IPS-20b (cell line): ENCODE results near the gene PANX2.
"Not testable (repeated sequence)": the region's sequence is repeated elsewhere in the genome, so short reads cannot be mapped to it uniquely, and the experiment has no call there.

ENCODE experiments used
- H3K27ac ChIP-seq: one replicate; pipeline ENCODE4 v1.5.1; 2013; ENCODE audit warnings: low read length
- H3K27me3 ChIP-seq: 2 replicates; pipeline ENCODE4 v1.6.1; 2013; ENCODE audit warnings: mild to moderate bottlenecking, low read length, inconsistent platforms; ENCODE audit not compliant: insufficient read depth
- H3K36me3 ChIP-seq: 2 replicates; pipeline ENCODE4 v1.6.1; 2013; ENCODE audit warnings: low read depth, mild to moderate bottlenecking, inconsistent platforms, low read length, moderate library complexity; ENCODE audit not compliant: insufficient read depth
- H3K4me1 ChIP-seq: 2 replicates; pipeline ENCODE4 v1.6.1; 2013; ENCODE audit warnings: mild to moderate bottlenecking, control low read depth, inconsistent platforms, low read length, moderate library complexity; ENCODE audit not compliant: insufficient read depth
- H3K4me3 ChIP-seq: 2 replicates; pipeline ENCODE4 v1.5.1; 2013; ENCODE audit warnings: mild to moderate bottlenecking, low read length, inconsistent platforms
- H3K9ac ChIP-seq: 2 replicates; pipeline ENCODE4 v1.6.1; 2013; ENCODE audit warnings: low read depth, mild to moderate bottlenecking, inconsistent platforms, low read length, moderate library complexity
- H3K9me3 ChIP-seq: 2 replicates; pipeline ENCODE4 v1.6.1; 2013; ENCODE audit warnings: mild to moderate bottlenecking, low read depth, low read length, inconsistent platforms; ENCODE audit not compliant: insufficient read depth

Gene PANX2, protein sequence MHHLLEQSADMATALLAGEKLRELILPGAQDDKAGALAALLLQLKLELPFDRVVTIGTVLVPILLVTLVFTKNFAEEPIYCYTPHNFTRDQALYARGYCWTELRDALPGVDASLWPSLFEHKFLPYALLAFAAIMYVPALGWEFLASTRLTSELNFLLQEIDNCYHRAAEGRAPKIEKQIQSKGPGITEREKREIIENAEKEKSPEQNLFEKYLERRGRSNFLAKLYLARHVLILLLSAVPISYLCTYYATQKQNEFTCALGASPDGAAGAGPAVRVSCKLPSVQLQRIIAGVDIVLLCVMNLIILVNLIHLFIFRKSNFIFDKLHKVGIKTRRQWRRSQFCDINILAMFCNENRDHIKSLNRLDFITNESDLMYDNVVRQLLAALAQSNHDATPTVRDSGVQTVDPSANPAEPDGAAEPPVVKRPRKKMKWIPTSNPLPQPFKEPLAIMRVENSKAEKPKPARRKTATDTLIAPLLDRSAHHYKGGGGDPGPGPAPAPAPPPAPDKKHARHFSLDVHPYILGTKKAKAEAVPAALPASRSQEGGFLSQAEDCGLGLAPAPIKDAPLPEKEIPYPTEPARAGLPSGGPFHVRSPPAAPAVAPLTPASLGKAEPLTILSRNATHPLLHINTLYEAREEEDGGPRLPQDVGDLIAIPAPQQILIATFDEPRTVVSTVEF

DNA sequence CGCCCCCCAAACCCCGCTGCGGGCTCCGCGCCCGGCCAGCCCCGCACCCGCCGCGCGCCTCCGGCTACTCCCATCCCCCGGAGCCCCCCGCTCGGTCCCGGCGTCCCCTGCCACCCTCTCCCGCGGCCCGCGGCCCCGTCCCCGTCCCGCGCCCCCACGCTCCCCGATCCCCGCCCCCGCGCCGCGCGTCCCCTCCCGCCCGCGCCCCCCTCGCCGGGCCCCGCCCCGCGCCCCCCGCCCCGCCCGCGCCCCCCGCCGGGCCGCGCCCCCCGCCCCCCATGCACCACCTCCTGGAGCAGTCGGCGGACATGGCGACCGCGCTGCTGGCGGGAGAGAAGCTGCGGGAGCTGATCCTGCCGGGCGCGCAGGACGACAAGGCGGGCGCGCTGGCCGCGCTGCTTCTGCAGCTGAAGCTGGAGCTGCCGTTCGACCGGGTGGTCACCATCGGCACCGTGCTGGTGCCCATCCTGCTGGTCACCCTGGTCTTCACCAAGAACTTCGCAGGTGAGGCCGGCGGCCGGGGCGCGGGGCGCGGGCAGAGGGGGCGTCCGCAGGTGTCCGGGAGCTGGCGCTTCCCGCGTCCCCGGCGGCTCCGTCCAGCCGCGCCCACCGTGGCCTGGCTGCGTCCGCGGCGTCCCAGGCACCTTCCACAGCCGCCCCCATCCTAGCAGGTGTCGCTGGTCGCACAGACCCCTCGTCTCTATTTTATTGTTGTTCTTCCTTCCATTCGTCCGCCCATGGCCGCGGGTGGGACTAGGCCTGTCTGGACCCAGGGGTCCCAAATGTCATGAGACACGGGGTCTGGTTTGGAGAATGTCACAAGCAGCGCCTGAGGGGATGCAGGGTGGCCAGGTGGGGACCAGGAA is at the start of gene PANX2:
Gene PANX2, plus strand, starts transcription at position 279 of the 866 bp plus-strand sequence. Its CDS starts 0 bp downstream, at position 279.
- no peaks in the 10 kb centered on the region for H3K36me3 ChIP-seq
- no peak within 1 kb of the TSS for H3K27ac ChIP-seq
- H3K27me3 ChIP-seq: peaks cover 41% of the 10 kb centered on the region
- H3K4me3 ChIP-seq: peak within 1 kb of the TSS; percentile 67
- no peak within 1 kb of the TSS for H3K9ac ChIP-seq
- no peaks in the 10 kb centered on the region for H3K4me1 ChIP-seq
- H3K9me3 ChIP-seq: no peaks in the 10 kb centered on the region

DNA sequence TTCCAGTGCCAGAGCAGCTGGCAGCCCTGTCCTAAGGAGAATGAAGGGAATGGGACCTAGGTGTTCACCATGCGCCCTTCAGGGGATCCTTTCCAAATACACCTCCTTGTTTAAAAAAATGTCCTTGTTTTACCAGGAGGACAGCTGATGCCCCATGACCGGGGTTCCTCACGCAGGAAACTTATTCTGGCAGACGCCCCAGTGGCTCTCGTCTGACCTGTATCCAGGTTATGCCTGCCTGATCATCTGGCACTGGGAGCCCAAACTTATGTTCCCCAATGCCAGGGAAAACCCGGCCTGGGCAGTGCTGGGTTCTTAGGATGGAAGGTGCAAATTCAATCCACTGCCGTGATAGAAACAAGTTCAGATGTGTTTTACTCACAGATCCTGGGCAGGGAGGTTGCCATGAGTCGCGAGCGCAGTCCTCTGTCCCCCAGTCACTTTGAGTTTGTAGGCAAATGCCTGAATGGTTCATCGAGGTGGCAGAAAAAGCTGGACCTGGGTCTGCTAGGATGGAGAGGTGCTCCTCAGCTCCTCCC is 49.3 kb upstream of the PANX2 start:
- Histone ChIP-seq H3K4me1 (no peaks in the 10 kb centered on the region), H3K9ac (no peak overlapping the region), H3K36me3 (no peaks in the 10 kb centered on the region), H3K4me3 (no peak overlapping the region), H3K9me3 (no peaks in the 10 kb centered on the region), H3K27me3 (no peaks in the 10 kb centered on the region), H3K27ac (no peak overlapping the region)

DNA sequence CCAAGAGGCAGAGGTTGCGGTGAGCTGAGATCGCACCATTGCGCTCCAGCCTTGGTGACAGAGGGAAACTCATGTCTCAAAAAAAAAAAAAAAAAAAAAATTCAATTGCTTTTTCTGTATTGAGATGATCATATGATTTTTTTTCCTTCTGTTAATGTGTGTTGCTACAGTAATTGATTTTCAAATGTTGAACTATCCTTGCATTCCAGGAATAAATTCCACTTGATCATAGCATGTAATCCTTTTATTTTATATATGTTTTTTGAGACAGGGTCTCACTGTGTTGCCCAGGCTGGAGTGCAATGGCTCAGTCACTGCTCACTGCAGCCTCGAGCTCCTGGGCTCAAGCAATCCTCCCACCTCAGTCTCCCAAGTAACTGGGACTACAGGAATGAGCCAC is 47.4 kb upstream of the PANX2 start:
- no peak overlapping the region for H3K27ac ChIP-seq
- no peak overlapping the region for H3K4me3 ChIP-seq
- no peaks in the 10 kb centered on the region for H3K4me1 ChIP-seq
- no peak overlapping the region for H3K9ac ChIP-seq
- H3K27me3 ChIP-seq: no peaks in the 10 kb centered on the region; the same call in 1 of the 2 replicates
- no peaks in the 10 kb centered on the region for H3K9me3 ChIP-seq
- H3K36me3 ChIP-seq: no peaks in the 10 kb centered on the region

DNA sequence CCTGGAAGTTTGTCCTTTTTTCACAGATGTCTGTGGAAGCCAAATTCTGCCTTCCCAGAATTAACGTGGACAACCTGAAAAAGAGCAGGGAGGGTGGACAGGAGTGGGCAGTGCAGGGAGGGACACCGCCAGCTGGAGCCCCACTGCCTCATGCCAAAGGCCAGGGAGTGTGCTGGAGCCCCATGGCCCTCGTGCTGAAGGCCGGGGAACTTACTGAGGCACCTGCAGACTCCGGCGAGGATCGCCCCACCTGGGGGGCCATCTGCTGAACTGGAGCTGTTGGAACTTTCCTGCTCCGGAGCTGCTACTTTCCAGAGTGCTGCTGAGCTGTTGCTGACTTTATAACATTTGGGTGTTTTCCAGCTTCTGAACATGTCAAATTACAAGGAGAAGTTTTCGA is 45.5 kb upstream of the PANX2 start:
- H3K27ac ChIP-seq: no peak overlapping the region
- H3K27me3 ChIP-seq: no peaks in the 10 kb centered on the region; the same call in 1 of the 2 replicates
- H3K4me1 ChIP-seq: no peaks in the 10 kb centered on the region
- no peaks in the 10 kb centered on the region for H3K9me3 ChIP-seq
- no peak overlapping the region for H3K9ac ChIP-seq
- H3K36me3 ChIP-seq: no peaks in the 10 kb centered on the region
- H3K4me3 ChIP-seq: no peak overlapping the region

DNA sequence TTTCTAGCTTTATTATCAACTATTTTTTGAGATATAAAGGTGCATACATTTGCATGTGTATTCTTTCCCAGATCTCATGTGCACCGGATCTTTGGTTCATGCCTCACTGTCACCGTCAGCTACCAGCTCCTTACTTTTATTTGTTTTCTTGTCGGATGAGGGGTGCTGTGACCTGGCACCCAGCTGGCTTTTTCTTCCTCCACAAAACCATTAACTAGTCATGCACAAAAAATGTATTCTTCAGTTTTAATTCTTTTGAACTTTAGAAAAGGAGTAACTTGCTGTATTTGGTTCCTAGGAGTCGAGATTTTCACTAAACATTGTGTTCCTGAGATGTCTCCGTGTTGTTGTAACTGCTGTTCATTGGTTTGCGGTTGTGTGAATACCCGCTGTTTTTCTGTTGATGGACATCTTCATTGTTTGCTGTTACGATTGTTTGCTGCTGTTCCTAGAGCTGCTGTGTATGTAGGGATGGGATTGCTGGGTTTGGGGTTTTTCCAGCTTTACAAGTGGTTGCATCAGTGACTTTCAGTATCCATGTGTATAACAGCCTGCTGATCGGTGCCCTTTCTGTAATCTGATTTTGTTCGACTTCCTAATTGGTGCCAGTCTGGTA is 41.3 kb upstream of the PANX2 start:
- no peak overlapping the region for H3K9ac ChIP-seq
- no peaks in the 10 kb centered on the region; the same call in 1 of the 2 replicates for H3K27me3 ChIP-seq
- no peaks in the 10 kb centered on the region for H3K4me1 ChIP-seq
- H3K9me3 ChIP-seq: no peaks in the 10 kb centered on the region
- H3K36me3 ChIP-seq: no peaks in the 10 kb centered on the region
- H3K27ac ChIP-seq: no peak overlapping the region
- no peak overlapping the region for H3K4me3 ChIP-seq

DNA sequence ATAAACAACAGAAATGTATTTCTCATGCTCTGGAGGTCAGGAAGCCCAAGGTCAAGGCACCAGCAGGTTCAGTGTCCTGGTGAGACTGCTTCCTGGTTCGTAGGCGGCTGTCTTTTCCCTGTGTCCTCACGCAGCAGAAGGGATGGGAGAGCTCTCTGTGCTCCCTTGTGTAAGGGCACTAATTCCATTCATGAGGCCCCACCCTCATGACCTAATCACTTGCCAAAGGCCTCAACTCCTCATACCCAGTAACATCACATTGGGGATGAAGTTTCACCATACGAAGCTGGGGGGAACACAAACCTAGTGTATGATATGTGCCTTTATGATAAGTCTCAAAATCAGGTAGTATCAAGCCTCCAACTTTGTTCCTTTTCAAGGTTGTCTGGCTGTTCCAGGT is 38.6 kb upstream of the PANX2 start:
- no peaks in the 10 kb centered on the region; the same call in 1 of the 2 replicates for H3K27me3 ChIP-seq

DNA sequence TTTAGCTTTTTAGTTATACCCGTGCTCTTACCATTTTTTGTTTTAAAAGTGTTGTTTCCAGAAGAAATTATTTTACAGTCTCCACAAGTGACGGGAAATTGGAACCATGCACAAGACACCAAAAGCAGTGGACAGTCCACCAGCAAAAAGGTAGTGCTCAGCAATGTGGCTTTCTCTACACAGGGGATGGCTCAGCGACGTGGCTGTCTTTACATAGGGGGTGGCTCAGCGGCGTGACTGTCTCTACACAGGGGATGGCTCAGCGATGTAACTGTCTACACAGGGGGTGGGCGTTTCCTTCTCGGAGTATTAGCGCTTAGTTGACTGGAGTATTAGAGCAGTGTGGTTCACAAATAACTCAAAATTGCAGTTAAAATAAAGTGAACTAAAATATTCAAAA is 36.0 kb upstream of the PANX2 start:
- Histone ChIP-seq H3K4me3 (no peak overlapping the region), H3K36me3 (no peaks in the 10 kb centered on the region), H3K4me1 (no peaks in the 10 kb centered on the region), H3K9me3 (no peaks in the 10 kb centered on the region), H3K9ac (no peak overlapping the region), H3K27ac (no peak overlapping the region), H3K27me3 (no peaks in the 10 kb centered on the region)

More for the DNA sequence above, 38.6 kb upstream of the PANX2 start:
- Histone ChIP-seq H3K9me3 (no peaks in the 10 kb centered on the region), H3K27ac (no peak overlapping the region), H3K4me3 (no peak overlapping the region), H3K36me3 (no peaks in the 10 kb centered on the region), H3K4me1 (no peaks in the 10 kb centered on the region), H3K9ac (no peak overlapping the region)

DNA sequence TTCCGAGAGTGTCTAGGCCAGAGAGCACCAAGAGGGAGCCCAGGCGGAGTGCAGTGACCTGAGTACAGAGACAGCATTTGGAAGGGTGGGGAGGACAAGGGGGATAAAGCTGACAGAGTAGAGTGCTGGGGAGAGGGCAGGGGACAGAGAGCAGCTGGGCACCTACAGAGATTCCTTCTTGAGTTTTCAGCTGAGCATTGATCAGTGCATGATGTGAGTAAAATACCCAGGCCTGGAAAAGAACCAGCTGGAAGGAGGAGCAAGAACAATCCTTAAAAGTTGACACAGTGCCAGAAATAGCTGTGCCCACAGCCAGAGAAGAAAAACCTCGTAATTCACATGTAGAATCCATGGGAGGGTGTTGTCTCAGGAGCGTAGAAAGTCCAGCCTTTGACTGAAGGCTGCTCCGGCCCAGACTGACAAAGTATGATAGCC is 33.9 kb upstream of the PANX2 start:
- no peaks in the 10 kb centered on the region for H3K36me3 ChIP-seq
- no peak overlapping the region for H3K9ac ChIP-seq
- no peak overlapping the region for H3K27ac ChIP-seq
- no peaks in the 10 kb centered on the region for H3K27me3 ChIP-seq
- no peaks in the 10 kb centered on the region for H3K4me1 ChIP-seq
- H3K9me3 ChIP-seq: no peaks in the 10 kb centered on the region
- no peak overlapping the region for H3K4me3 ChIP-seq

DNA sequence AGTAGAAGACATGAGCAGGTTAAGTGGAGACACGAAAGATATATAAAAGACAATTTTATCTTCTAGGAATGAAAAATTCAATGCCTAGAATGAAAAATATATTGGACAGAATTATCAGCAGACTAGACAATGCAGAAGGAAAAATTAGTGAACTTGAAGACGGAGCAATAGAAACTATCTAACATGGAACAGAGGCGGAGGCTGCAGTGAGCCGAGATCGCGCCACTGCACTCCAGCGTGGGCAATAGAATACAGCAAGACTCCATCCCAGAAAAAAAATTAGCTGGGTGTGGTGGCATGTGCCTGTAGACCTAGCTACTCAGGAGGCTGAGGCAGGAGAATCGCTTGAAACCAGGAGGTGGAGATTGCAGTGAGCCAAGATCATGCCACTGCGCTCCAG is 33.3 kb upstream of the PANX2 start:
- not testable (repeated sequence) for H3K9ac ChIP-seq, H3K36me3 ChIP-seq, H3K9me3 ChIP-seq, H3K27ac ChIP-seq, H3K4me1 ChIP-seq, H3K27me3 ChIP-seq, H3K4me3 ChIP-seq

DNA sequence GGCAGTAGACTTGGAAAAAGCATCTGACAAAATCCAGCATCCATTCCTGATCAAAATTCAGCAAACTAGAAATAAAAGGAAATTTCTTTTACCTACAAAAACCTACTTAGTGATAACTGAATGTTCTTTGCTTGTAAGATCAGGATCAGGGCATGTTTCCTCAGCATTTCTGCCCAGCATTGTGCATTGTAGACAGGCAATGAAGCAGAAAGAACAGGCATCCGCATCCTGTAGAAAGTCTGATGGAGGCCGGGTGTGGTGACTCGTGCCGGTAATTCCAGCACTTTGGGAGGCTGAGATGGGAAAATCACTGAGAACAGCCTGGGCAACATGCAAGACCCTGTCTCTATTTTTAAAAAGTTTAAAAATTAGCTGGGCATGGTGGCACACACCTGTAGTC is 32.5 kb upstream of the PANX2 start:
- Histone ChIP-seq H3K4me1 (no peaks in the 10 kb centered on the region), H3K4me3 (no peak overlapping the region), H3K9me3 (no peaks in the 10 kb centered on the region), H3K9ac (no peak overlapping the region), H3K27me3 (no peaks in the 10 kb centered on the region), H3K27ac (no peak overlapping the region), H3K36me3 (no peaks in the 10 kb centered on the region)

DNA sequence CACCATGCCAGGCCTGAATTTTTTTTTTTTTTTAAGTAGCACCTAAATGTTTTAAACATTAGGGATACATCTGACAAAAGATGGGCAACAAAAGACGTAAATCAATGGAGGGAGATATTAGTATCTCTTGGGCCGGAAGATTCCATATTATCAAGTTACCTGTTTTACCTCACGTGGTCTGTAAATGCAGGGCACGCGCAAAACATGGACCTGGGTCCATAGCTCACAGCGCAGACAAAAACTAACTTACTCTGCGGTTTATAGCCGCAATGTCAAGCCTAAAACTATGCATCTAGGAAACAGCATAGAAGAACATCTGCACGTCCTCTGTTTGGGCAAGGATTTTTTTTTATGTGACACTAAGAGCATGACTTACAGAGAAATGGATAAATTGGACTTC is 31.5 kb upstream of the PANX2 start:
- H3K36me3 ChIP-seq: no peaks in the 10 kb centered on the region
- H3K4me3 ChIP-seq: no peak overlapping the region
- H3K27me3 ChIP-seq: peaks cover 5% of the 10 kb centered on the region; the same call in 1 of the 2 replicates
- H3K27ac ChIP-seq: no peak overlapping the region
- H3K9ac ChIP-seq: no peak overlapping the region
- no peaks in the 10 kb centered on the region for H3K4me1 ChIP-seq
- H3K9me3 ChIP-seq: no peaks in the 10 kb centered on the region
